GM23338 (cell line): ENCODE measurements around the gene MDGA2. TPM values are rescaled to one million over a fixed set of nuclear protein-coding genes. Genes with fewer than 3 reads are reported as not detected.

ENCODE experiments used
- ATAC-seq: fragments of 200-7000 bp; cut with Tn5 transposase; 3 replicates; pipeline ENCODE4 v1.9.1; 2020
- DNase-seq: peaks from one replicate; pipeline ENCODE4 v3.0.0-alpha.2; 2015; ENCODE audit warnings: low spot score
- H2AFZ ChIP-seq: fragments of 200-600 bp; sonication (generic); 2 replicates; pipeline ENCODE4 v1.8.0; 2016; ENCODE audit warnings: antibody characterized with exemption, mild to moderate bottlenecking, moderate library complexity
- H3F3A ChIP-seq: fragments of 200-600 bp; sonication (generic); replicated peaks from 2 replicates; pipeline ENCODE4 v1.8.0; 2017; ENCODE audit warnings: antibody characterized with exemption, mixed run types, low read depth
- H3K27ac ChIP-seq: fragments of 200-600 bp; sonication (generic); 2 replicates; pipeline ENCODE4 v1.6.1; 2016; ENCODE audit warnings: low read depth
- H3K27me3 ChIP-seq: fragments of 200-600 bp; sonication (generic); 2 replicates; pipeline ENCODE4 v1.8.0; 2016; ENCODE audit warnings: mild to moderate bottlenecking, mixed run types, moderate library complexity; ENCODE audit not compliant: insufficient read depth
- H3K36me3 ChIP-seq: fragments of 200-600 bp; sonication (generic); 2 replicates; pipeline ENCODE4 v1.8.0; 2016; ENCODE audit warnings: mild to moderate bottlenecking; ENCODE audit not compliant: insufficient read depth
- H3K4me1 ChIP-seq: fragments of 200-600 bp; sonication (generic); 2 replicates; pipeline ENCODE4 v1.8.0; 2016; ENCODE audit warnings: mild to moderate bottlenecking, moderate library complexity; ENCODE audit not compliant: insufficient read depth
- H3K4me2 ChIP-seq: fragments of 200-600 bp; sonication (generic); 2 replicates; pipeline ENCODE4 v1.7.1; 2017; ENCODE audit warnings: mixed run types
- H3K4me3 ChIP-seq: fragments of 200-600 bp; sonication (generic); 2 replicates; pipeline ENCODE4 v1.6.1; 2016; ENCODE audit warnings: mixed run types
- H3K79me2 ChIP-seq: fragments of 200-600 bp; sonication (generic); replicated peaks from 2 replicates; pipeline ENCODE4 v1.8.0; 2017; ENCODE audit warnings: mild to moderate bottlenecking; ENCODE audit not compliant: insufficient read depth
- H3K9me2 ChIP-seq: fragments of 200-600 bp; sonication (generic); 2 replicates; pipeline ENCODE4 v1.8.0; 2017; ENCODE audit not compliant: insufficient read depth
- H4K20me1 ChIP-seq: fragments of 200-600 bp; sonication (generic); replicated peaks from 2 replicates; pipeline ENCODE4 v1.8.0; 2017; ENCODE audit warnings: mild to moderate bottlenecking; ENCODE audit not compliant: insufficient read depth
- H3K27ac Mint-ChIP-seq: 2 replicates; pipeline ENCODE4 v1.8.0; 2020; ENCODE audit warnings: inconsistent platforms, mild to moderate bottlenecking, moderate library complexity, mixed read lengths
- H3K27me3 Mint-ChIP-seq: 3 replicates; pipeline ENCODE4 v1.8.0; 2022; ENCODE audit warnings: low read depth, mild to moderate bottlenecking, moderate library complexity, mixed read lengths, inconsistent platforms; ENCODE audit not compliant: insufficient read depth, poor library complexity
- H3K36me3 Mint-ChIP-seq: 3 replicates; pipeline ENCODE4 v1.8.0; 2021; ENCODE audit warnings: low read depth, mild to moderate bottlenecking, inconsistent platforms, moderate library complexity, mixed read lengths
- H3K4me1 Mint-ChIP-seq: 3 replicates; pipeline ENCODE4 v1.8.0; 2020; ENCODE audit warnings: mild to moderate bottlenecking, inconsistent platforms, mixed read lengths
- H3K4me3 Mint-ChIP-seq: 3 replicates; pipeline ENCODE4 v1.8.0; 2021; ENCODE audit warnings: moderate library complexity, mild to moderate bottlenecking, inconsistent platforms, mixed read lengths
- H3K9me3 Mint-ChIP-seq: 3 replicates; pipeline ENCODE4 v1.8.0; 2020; ENCODE audit warnings: moderate library complexity, mild to moderate bottlenecking, inconsistent platforms, mixed read lengths
- CREB1 ChIP-seq: fragments of 250-450 bp; sonication (Bioruptor Pico); IDR thresholded peaks from 2 replicates; pipeline ENCODE4 v1.5.0; 2020; ENCODE audit warnings: low read depth, mild to moderate bottlenecking, moderate library complexity
- EZH2 ChIP-seq: fragments of 200-600 bp; sonication (generic); IDR thresholded peaks from one replicate; pipeline ENCODE4 v1.8.0; 2017; ENCODE audit warnings: antibody characterized with exemption, mild to moderate bottlenecking, low read depth; ENCODE audit not compliant: unreplicated experiment
- EZH2phosphoT487 ChIP-seq: fragments of 200-600 bp; sonication (generic); IDR thresholded peaks from one replicate; pipeline ENCODE4 v1.8.1; 2018; ENCODE audit warnings: antibody characterized with exemption; ENCODE audit not compliant: unreplicated experiment
- JUNB ChIP-seq: IDR thresholded peaks from one replicate; pipeline ENCODE4 v1.6.1; 2016; ENCODE audit warnings: antibody characterized with exemption; ENCODE audit not compliant: unreplicated experiment
- NANOG ChIP-seq: IDR thresholded peaks from 2 replicates; pipeline ENCODE4 v1.6.1; 2016; ENCODE audit warnings: antibody characterized with exemption, borderline replicate concordance
- POLR2AphosphoS5 ChIP-seq: IDR thresholded peaks from 2 replicates; pipeline ENCODE4 v1.6.1; 2016; ENCODE audit warnings: antibody characterized with exemption, low read depth
- STAT1 ChIP-seq: IDR thresholded peaks from one replicate; pipeline ENCODE4 v1.6.1; 2016; ENCODE audit warnings: antibody characterized with exemption; ENCODE audit not compliant: unreplicated experiment
- ZNF114 ChIP-seq: fragments of 250-450 bp; sonication (Bioruptor Pico); IDR thresholded peaks from 2 replicates; pipeline ENCODE4 v1.5.0; 2020; ENCODE audit warnings: mild to moderate bottlenecking, moderate library complexity
- ZNF331 ChIP-seq: fragments of 250-450 bp; sonication (Bioruptor Pico); IDR thresholded peaks from 2 replicates; pipeline ENCODE4 v1.5.0; 2020; ENCODE audit warnings: low read depth, mild to moderate bottlenecking, moderate library complexity
- polyA plus RNA-seq: library from polyadenylated mRNA; unstranded; fragments of >200 nt; fragmentation: Nextera tagmentation; extraction: Ambion mirVana; gene quantifications from 2 replicates; pipeline ENCODE4 v1.2.1, GENCODE V29; 2016
- total RNA-seq: library from RNA; depleted of rRNA; stranded (reverse); fragments of >200 nt; shearing (Covaris generic); gene quantifications from 2 replicates; pipeline ENCODE4 v1.2.3, GENCODE V29; 2014
- TF ChIP-seq, protein P1 (sequence below): fragments of 250-450 bp; sonication (Bioruptor Pico); IDR thresholded peaks from 2 replicates; pipeline ENCODE4 v1.5.0; 2020; ENCODE audit warnings: mild to moderate bottlenecking, moderate library complexity
- TF ChIP-seq, protein P2 (sequence below): IDR thresholded peaks from 2 replicates; pipeline ENCODE4 v1.6.1; 2016; ENCODE audit warnings: antibody characterized with exemption
- TF ChIP-seq, protein P3 (sequence below), 2 experiments: fragments of 200-600 bp in 1 of 2; sonication (generic) in 1 of 2; conservative IDR thresholded peaks; 2 replicates each; pipeline versions ENCODE4 v1.5.1 to v1.6.1; 2016 to 2017; ENCODE audit warnings: antibody characterized with exemption in 2 of 2, low read depth in 2 of 2, mild to moderate bottlenecking in 2 of 2, moderate library complexity in 1 of 2
- TF ChIP-seq, protein P4 (sequence below): IDR thresholded peaks from one replicate; pipeline ENCODE4 v1.6.1; 2018; ENCODE audit warnings: antibody characterized with exemption; ENCODE audit not compliant: unreplicated experiment

The MDGA2 gene
- total and polyA plus RNA-seq, 2 experiments from 2014 or later: 0.68 to 1.7 TPM

DNA sequence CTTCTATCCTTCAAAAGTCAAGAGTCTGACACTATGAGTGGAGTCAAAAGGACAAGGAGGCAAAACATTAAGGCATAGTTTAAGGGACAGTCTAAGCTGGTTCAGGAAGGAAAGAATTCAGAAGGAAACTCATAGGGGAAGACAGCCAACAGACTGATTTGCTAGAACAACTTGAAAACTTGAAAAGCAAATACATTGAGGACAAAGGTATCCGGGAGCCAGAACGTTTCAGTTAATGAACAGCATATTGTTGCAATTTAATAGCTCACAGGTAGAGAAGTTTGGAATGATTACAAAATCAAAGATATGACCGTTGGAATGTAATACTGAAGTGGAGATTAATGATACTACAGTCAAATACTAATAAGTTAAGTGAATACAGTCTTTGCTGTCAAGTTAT lies 711.0 kb downstream of the MDGA2 start:
- no peak for ATAC-seq
- Mint-ChIP-seq H3K36me3 (no peaks in the 10 kb centered on the region), H3K4me1 (no peaks in the 10 kb centered on the region)

More for the DNA sequence above, 711.0 kb downstream of the MDGA2 start:
- DNase-seq: no peak
- no peaks in the 10 kb centered on the region for H3F3A ChIP-seq
- H3K27me3 ChIP-seq: no peaks in the 10 kb centered on the region
- H3K4me3 ChIP-seq: no peak overlapping the region
- Mint-ChIP-seq H3K9me3 (no peaks in the 10 kb centered on the region), H3K27ac (no peak overlapping the region), H3K27me3 (peaks cover 1% of the 10 kb centered on the region), H3K4me3 (no peak overlapping the region)
- H3K4me1 ChIP-seq: no peaks in the 10 kb centered on the region
- H3K4me2 ChIP-seq: no peak overlapping the region
- no peak overlapping the region for H3K27ac ChIP-seq
- H3K9me2 ChIP-seq: no peaks in the 10 kb centered on the region
- H3K79me2 ChIP-seq: no peaks in the 10 kb centered on the region
- H2AFZ ChIP-seq: no peak overlapping the region
- no peaks in the 10 kb centered on the region for H4K20me1 ChIP-seq
- no peak for TF ChIP-seq NANOG
- no peak for TF ChIP-seq JUNB
- TF ChIP-seq, protein P1, sequence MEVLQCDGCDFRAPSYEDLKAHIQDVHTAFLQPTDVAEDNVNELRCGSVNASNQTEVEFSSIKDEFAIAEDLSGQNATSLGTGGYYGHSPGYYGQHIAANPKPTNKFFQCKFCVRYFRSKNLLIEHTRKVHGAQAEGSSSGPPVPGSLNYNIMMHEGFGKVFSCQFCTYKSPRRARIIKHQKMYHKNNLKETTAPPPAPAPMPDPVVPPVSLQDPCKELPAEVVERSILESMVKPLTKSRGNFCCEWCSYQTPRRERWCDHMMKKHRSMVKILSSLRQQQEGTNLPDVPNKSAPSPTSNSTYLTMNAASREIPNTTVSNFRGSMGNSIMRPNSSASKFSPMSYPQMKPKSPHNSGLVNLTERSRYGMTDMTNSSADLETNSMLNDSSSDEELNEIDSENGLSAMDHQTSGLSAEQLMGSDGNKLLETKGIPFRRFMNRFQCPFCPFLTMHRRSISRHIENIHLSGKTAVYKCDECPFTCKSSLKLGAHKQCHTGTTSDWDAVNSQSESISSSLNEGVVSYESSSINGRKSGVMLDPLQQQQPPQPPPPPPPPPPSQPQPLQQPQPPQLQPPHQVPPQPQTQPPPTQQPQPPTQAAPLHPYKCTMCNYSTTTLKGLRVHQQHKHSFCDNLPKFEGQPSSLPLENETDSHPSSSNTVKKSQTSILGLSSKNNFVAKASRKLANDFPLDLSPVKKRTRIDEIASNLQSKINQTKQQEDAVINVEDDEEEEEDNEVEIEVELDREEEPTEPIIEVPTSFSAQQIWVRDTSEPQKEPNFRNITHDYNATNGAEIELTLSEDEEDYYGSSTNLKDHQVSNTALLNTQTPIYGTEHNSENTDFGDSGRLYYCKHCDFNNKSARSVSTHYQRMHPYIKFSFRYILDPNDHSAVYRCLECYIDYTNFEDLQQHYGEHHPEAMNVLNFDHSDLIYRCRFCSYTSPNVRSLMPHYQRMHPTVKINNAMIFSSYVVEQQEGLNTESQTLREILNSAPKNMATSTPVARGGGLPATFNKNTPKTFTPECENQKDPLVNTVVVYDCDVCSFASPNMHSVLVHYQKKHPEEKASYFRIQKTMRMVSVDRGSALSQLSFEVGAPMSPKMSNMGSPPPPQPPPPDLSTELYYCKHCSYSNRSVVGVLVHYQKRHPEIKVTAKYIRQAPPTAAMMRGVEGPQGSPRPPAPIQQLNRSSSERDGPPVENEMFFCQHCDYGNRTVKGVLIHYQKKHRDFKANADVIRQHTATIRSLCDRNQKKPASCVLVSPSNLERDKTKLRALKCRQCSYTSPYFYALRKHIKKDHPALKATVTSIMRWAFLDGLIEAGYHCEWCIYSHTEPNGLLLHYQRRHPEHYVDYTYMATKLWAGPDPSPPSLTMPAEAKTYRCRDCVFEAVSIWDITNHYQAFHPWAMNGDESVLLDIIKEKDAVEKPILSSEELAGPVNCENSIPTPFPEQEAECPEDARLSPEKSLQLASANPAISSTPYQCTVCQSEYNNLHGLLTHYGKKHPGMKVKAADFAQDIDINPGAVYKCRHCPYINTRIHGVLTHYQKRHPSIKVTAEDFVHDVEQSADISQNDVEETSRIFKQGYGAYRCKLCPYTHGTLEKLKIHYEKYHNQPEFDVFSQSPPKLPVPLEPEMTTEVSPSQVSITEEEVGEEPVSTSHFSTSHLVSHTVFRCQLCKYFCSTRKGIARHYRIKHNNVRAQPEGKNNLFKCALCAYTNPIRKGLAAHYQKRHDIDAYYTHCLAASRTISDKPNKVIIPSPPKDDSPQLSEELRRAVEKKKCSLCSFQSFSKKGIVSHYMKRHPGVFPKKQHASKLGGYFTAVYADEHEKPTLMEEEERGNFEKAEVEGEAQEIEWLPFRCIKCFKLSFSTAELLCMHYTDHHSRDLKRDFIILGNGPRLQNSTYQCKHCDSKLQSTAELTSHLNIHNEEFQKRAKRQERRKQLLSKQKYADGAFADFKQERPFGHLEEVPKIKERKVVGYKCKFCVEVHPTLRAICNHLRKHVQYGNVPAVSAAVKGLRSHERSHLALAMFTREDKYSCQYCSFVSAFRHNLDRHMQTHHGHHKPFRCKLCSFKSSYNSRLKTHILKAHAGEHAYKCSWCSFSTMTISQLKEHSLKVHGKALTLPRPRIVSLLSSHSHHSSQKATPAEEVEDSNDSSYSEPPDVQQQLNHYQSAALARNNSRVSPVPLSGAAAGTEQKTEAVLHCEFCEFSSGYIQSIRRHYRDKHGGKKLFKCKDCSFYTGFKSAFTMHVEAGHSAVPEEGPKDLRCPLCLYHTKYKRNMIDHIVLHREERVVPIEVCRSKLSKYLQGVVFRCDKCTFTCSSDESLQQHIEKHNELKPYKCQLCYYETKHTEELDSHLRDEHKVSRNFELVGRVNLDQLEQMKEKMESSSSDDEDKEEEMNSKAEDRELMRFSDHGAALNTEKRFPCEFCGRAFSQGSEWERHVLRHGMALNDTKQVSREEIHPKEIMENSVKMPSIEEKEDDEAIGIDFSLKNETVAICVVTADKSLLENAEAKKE (CRISPR knock-in tag): no peak
- TF ChIP-seq, protein P2, sequence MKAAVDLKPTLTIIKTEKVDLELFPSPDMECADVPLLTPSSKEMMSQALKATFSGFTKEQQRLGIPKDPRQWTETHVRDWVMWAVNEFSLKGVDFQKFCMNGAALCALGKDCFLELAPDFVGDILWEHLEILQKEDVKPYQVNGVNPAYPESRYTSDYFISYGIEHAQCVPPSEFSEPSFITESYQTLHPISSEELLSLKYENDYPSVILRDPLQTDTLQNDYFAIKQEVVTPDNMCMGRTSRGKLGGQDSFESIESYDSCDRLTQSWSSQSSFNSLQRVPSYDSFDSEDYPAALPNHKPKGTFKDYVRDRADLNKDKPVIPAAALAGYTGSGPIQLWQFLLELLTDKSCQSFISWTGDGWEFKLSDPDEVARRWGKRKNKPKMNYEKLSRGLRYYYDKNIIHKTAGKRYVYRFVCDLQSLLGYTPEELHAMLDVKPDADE: no peak
- no peak for TF ChIP-seq STAT1
- TF ChIP-seq EZH2: no peak
- no peak for TF ChIP-seq POLR2AphosphoS5
- TF ChIP-seq, protein P3, sequence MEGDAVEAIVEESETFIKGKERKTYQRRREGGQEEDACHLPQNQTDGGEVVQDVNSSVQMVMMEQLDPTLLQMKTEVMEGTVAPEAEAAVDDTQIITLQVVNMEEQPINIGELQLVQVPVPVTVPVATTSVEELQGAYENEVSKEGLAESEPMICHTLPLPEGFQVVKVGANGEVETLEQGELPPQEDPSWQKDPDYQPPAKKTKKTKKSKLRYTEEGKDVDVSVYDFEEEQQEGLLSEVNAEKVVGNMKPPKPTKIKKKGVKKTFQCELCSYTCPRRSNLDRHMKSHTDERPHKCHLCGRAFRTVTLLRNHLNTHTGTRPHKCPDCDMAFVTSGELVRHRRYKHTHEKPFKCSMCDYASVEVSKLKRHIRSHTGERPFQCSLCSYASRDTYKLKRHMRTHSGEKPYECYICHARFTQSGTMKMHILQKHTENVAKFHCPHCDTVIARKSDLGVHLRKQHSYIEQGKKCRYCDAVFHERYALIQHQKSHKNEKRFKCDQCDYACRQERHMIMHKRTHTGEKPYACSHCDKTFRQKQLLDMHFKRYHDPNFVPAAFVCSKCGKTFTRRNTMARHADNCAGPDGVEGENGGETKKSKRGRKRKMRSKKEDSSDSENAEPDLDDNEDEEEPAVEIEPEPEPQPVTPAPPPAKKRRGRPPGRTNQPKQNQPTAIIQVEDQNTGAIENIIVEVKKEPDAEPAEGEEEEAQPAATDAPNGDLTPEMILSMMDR (conservative IDR thresholded peaks at IDR 0.05; ENCODE audit: low read depth in 2 of 2): no peak
- no peak for TF ChIP-seq CREB1 (CRISPR knock-in tag)
- TF ChIP-seq, protein P4, sequence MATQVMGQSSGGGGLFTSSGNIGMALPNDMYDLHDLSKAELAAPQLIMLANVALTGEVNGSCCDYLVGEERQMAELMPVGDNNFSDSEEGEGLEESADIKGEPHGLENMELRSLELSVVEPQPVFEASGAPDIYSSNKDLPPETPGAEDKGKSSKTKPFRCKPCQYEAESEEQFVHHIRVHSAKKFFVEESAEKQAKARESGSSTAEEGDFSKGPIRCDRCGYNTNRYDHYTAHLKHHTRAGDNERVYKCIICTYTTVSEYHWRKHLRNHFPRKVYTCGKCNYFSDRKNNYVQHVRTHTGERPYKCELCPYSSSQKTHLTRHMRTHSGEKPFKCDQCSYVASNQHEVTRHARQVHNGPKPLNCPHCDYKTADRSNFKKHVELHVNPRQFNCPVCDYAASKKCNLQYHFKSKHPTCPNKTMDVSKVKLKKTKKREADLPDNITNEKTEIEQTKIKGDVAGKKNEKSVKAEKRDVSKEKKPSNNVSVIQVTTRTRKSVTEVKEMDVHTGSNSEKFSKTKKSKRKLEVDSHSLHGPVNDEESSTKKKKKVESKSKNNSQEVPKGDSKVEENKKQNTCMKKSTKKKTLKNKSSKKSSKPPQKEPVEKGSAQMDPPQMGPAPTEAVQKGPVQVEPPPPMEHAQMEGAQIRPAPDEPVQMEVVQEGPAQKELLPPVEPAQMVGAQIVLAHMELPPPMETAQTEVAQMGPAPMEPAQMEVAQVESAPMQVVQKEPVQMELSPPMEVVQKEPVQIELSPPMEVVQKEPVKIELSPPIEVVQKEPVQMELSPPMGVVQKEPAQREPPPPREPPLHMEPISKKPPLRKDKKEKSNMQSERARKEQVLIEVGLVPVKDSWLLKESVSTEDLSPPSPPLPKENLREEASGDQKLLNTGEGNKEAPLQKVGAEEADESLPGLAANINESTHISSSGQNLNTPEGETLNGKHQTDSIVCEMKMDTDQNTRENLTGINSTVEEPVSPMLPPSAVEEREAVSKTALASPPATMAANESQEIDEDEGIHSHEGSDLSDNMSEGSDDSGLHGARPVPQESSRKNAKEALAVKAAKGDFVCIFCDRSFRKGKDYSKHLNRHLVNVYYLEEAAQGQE: no peak
- TF ChIP-seq EZH2phosphoT487: no peak
- TF ChIP-seq ZNF331: no peak
- TF ChIP-seq ZNF114: no peak
- H3K36me3 ChIP-seq: no peaks in the 10 kb centered on the region
